Neuronal stem cell (in vitro differentiated cells): ENCODE results near the gene ADRA2B.

Experiments
- DNase-seq: peaks from one replicate; pipeline ENCODE4 v3.0.0-alpha.2; 2013; ENCODE audit warnings: low spot score
- H2AFZ ChIP-seq: one replicate; pipeline ENCODE4 v1.6.1; 2013; ENCODE audit warnings: mild to moderate bottlenecking, low read length, inconsistent platforms
- H2AK5ac ChIP-seq: 2 replicates; pipeline ENCODE4 v1.6.1; 2013; ENCODE audit warnings: low read depth, mild to moderate bottlenecking, inconsistent platforms, low read length, moderate library complexity, mixed read lengths
- H2BK120ac ChIP-seq: 2 replicates; pipeline ENCODE4 v1.6.1; 2013; ENCODE audit warnings: low read depth, mild to moderate bottlenecking, inconsistent platforms, low read length, moderate library complexity, mixed read lengths
- H2BK12ac ChIP-seq: one replicate; pipeline ENCODE4 v1.6.1; 2013; ENCODE audit warnings: low read length, inconsistent platforms
- H2BK15ac ChIP-seq: 2 replicates; pipeline ENCODE4 v1.6.1; 2013; ENCODE audit warnings: mild to moderate bottlenecking, low read length, inconsistent platforms, mixed read lengths
- H2BK5ac ChIP-seq: one replicate; pipeline ENCODE4 v1.6.1; 2013; ENCODE audit warnings: inconsistent platforms, mild to moderate bottlenecking, low read length, moderate library complexity
- H3K14ac ChIP-seq: one replicate; pipeline ENCODE4 v1.6.1; 2013; ENCODE audit warnings: low read length, inconsistent platforms
- H3K18ac ChIP-seq: 2 replicates; pipeline ENCODE4 v1.6.1; 2013; ENCODE audit warnings: low read length, inconsistent platforms
- H3K23ac ChIP-seq: 2 replicates; pipeline ENCODE4 v1.6.1; 2013; ENCODE audit warnings: low read depth, mild to moderate bottlenecking, mixed read lengths, low read length, inconsistent platforms; ENCODE audit not compliant: poor library complexity
- H3K27ac ChIP-seq: replicated peaks from 3 replicates; pipeline ENCODE4 v1.5.1; 2013; ENCODE audit warnings: low read length, inconsistent platforms
- H3K27me3 ChIP-seq, 3 experiments: 2 replicates each; pipeline ENCODE4 v1.6.1; 2013; ENCODE audit warnings: low read length in 3 of 3, mild to moderate bottlenecking in 2 of 3, inconsistent platforms in 1 of 3, low read depth in 1 of 3, mixed read lengths in 1 of 3, moderate library complexity in 1 of 3; ENCODE audit not compliant: control insufficient read depth in 3 of 3, insufficient read depth in 3 of 3
- H3K36me3 ChIP-seq, 2 donors: replicated peaks in 1 of 2; 2 replicates each; pipeline ENCODE4 v1.6.1; 2013; ENCODE audit warnings: low read length in 2 of 2; ENCODE audit not compliant: control insufficient read depth in 2 of 2, insufficient read depth in 2 of 2
- H3K4ac ChIP-seq: 2 replicates; pipeline ENCODE4 v1.6.1; 2013; ENCODE audit warnings: inconsistent platforms, mild to moderate bottlenecking, low read length, moderate library complexity
- H3K4me1 ChIP-seq, 2 donors: 1 replicate in 1 of 2; 2 replicates in 1 of 2; pipeline ENCODE4 v1.6.1; 2013; ENCODE audit warnings: low read length in 2 of 2, low read depth in 1 of 2; ENCODE audit not compliant: control insufficient read depth in 2 of 2, insufficient read depth in 1 of 2
- H3K4me2 ChIP-seq: one replicate; pipeline ENCODE4 v1.6.1; 2013; ENCODE audit warnings: mild to moderate bottlenecking, low read length, inconsistent platforms; ENCODE audit not compliant: insufficient read depth, poor library complexity, severe bottlenecking
- H3K4me3 ChIP-seq, 2 donors: 2 replicates each; pipeline ENCODE4 v1.5.1; 2013; ENCODE audit warnings: low read length in 2 of 2, mild to moderate bottlenecking in 2 of 2, inconsistent platforms in 1 of 2, moderate library complexity in 1 of 2
- H3K79me1 ChIP-seq: one replicate; pipeline ENCODE4 v1.6.1; 2013; ENCODE audit warnings: low read depth, mild to moderate bottlenecking, inconsistent platforms, low read length, moderate library complexity
- H3K9ac ChIP-seq: one replicate; pipeline ENCODE4 v1.6.1; 2013; ENCODE audit warnings: mild to moderate bottlenecking, low read depth, low read length, inconsistent platforms; ENCODE audit not compliant: poor library complexity
- H3K9me3 ChIP-seq, 2 donors: replicated peaks in 1 of 2; 2 replicates each; pipeline versions ENCODE3 to v1.6.1; 2013; ENCODE audit warnings: low read length in 2 of 2, mild to moderate bottlenecking in 2 of 2, inconsistent platforms in 1 of 2, low read depth in 1 of 2, mixed read lengths in 1 of 2, moderate library complexity in 1 of 2; ENCODE audit not compliant: control insufficient read depth in 2 of 2, insufficient read depth in 1 of 2
- H4K8ac ChIP-seq: one replicate; pipeline ENCODE4 v1.6.1; 2013; ENCODE audit warnings: low read depth, mild to moderate bottlenecking, inconsistent platforms, low read length, moderate library complexity
- H4K91ac ChIP-seq: one replicate; pipeline ENCODE4 v1.6.1; 2013; ENCODE audit warnings: low read length, low read depth, mild to moderate bottlenecking, inconsistent platforms; ENCODE audit not compliant: poor library complexity
- WGBS, 2 donors: extraction: QIAGEN DNeasy Blood & Tissue Kit; methylation state at CpG; one replicate each; pipeline ENCODE4 v1.1.7; 2013; ENCODE audit warnings: missing lambda C conversion rate in 2 of 2, mixed read lengths in 1 of 2; ENCODE audit not compliant: insufficient read length in 2 of 2, insufficient replicate concordance in 1 of 2; ENCODE audit errors: extremely low coverage in 2 of 2; 5-methylcytosine and 5-hydroxymethylcytosine counted together

Gene ADRA2B

DNA sequence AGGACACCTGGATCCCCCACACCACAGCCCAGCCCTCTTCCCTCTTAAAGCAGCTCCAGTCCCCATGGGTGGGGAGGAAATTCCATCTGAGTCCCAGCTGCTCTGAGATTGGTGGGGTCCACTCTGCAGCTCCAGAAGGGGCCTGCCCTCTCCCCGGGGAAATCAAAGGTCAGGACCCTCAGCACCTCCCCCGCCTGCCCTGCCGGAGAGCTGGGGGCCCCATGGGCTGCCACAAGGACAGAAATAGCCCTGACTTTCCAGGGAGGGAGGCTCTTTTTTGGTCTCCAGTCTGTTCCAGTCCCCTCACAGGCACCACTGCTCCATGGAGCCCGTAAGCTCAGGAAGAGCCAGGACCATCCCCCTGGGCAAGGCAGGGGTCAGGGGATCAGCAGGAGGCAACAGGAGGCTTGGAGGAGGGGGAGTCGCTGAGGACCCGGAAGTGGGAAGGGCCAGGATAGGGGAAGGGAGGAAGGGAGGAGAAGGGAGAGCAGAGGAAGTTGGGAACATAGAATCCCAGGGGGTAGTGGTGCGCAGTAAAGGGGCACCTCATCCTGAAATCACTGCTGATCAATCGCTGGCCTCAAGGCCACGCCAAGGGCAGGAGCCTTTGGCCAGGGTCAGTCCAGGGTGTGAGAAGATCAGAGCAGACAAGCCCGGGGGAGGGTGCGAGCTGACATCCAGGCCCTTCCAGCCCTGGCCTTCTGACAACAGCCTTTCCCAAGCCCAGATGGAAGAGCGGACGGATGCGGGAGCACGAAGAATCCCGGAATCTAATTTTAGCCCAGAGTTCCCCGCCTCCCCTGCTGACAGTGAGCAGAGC lies 7.6 kb downstream of the ADRA2B start:
- H3K4ac ChIP-seq: peak overlapping the region; percentile 2
- no peak overlapping the region for H3K9ac ChIP-seq
- H2BK12ac ChIP-seq: peak overlapping the region; percentile 11
- H3K27me3 ChIP-seq: peaks cover 0 to 9% (median 0%) of the 10 kb centered on the region in 3 experiments
- peak overlapping the region; percentile 47 for H4K91ac ChIP-seq
- H4K8ac ChIP-seq: peak overlapping the region; percentile 86
- peak overlapping the region; percentile 72 for H2AK5ac ChIP-seq
- peak overlapping the region; percentile 56 for H3K14ac ChIP-seq
- H3K4me3 ChIP-seq: no peak overlapping the region
- no peaks in the 10 kb centered on the region for H3K36me3 ChIP-seq
- peak overlapping the region; percentile 40 for H3K23ac ChIP-seq
- H3K79me1 ChIP-seq: no peaks in the 10 kb centered on the region
- DNase-seq: peak; percentile 26
- peak overlapping the region; percentile 96 for H2AFZ ChIP-seq
- peak overlapping the region; percentile 8 for H2BK15ac ChIP-seq
- H3K27ac ChIP-seq: peak overlapping the region; percentile 42
- WGBS, 2 donors: no CpG with 5 or more reads among the region's 17 CpGs
- peak overlapping the region; percentile 19 for H3K4me2 ChIP-seq
- peak overlapping the region; percentile 76 for H2BK5ac ChIP-seq
- H3K18ac ChIP-seq: peak overlapping the region; percentile 91
- H3K4me1 ChIP-seq: peaks cover 12 to 20% of the 10 kb centered on the region in 2 donors
- peaks cover 9 to 12% of the 10 kb centered on the region in 2 donors for H3K9me3 ChIP-seq
- H2BK120ac ChIP-seq: peak overlapping the region; percentile 73

DNA sequence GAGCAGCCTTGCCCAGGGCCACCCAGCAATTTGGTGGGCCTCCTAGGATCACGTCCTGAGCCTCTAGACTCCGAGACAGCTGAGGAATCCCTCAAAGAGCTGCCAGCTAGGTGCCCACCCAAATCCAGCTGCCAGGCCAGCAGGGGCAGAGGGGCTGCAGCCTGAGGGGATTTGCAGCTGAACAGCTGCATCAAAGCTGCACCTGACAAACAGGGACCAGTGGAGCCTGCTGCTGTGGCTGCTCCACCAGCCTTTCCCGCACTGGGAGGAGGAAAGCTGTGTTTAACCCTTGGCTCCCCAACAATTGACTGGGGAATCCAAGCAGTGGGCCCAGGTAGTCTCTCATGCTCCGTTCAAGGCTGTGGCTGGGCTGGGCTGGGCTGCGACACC lies 8.2 kb downstream of the ADRA2B start:
- Histone ChIP-seq H3K27me3 (peaks cover 0 to 3% (median 0%) of the 10 kb centered on the region in 3 experiments), H3K9ac (no peak overlapping the region), H3K9me3 (peaks cover 9 to 12% of the 10 kb centered on the region in 2 donors), H2BK120ac (peak overlapping the region; percentile 73), H2BK12ac (no peak overlapping the region), H3K4ac (no peak overlapping the region), H4K8ac (no peak overlapping the region), H3K18ac (peak overlapping the region; percentile 91), H2BK15ac (peak overlapping the region; percentile 98), H2AK5ac (peak overlapping the region; percentile 98), H3K4me1 (peaks cover 12 to 21% of the 10 kb centered on the region in 2 donors), H4K91ac (no peak overlapping the region), H3K23ac (no peak overlapping the region), H3K14ac (peak overlapping the region; percentile 56), H3K4me3 (no peak overlapping the region), H3K79me1 (no peaks in the 10 kb centered on the region), H3K4me2 (no peak overlapping the region), H3K36me3 (no peaks in the 10 kb centered on the region), H3K27ac (peak overlapping the region; percentile 42), H2BK5ac (peak overlapping the region; percentile 76), H2AFZ (peak overlapping the region; percentile 96)
- no peak for DNase-seq
- no CpG with 5 or more reads among the region's 5 CpGs for WGBS, 2 donors

DNA sequence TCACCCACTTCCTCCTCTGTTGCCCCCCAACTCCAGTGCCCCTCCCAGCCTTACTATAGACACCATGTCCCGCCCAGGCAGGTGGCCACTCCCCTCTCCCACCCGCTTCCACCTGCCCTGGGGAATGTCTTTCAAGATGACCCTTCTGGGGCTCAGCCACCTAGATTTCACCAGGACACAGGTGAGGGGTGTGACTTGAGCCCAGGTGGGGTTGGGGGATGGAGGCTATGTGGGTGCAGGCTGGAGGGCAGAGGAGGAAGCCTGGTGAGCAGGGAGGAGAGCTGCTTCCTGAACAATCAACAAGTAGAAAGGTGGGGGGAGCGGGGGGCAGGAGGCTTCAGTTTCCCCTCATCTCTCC lies 8.7 kb downstream of the ADRA2B start:
- H4K8ac ChIP-seq: no peak overlapping the region
- peak overlapping the region; percentile 31 for H3K18ac ChIP-seq
- H3K79me1 ChIP-seq: no peaks in the 10 kb centered on the region
- peak overlapping the region; percentile 78 for H2BK12ac ChIP-seq
- H3K9ac ChIP-seq: no peak overlapping the region
- H2AFZ ChIP-seq: no peak overlapping the region
- H3K23ac ChIP-seq: no peak overlapping the region
- H2AK5ac ChIP-seq: peak overlapping the region; percentile 98
- H3K9me3 ChIP-seq: peaks cover 9 to 12% of the 10 kb centered on the region in 2 donors
- no peak overlapping the region for H4K91ac ChIP-seq
- H3K4me1 ChIP-seq: peaks cover 12 to 23% of the 10 kb centered on the region in 2 donors
- no peak overlapping the region for H3K14ac ChIP-seq
- no peak overlapping the region for H3K4me2 ChIP-seq
- H2BK120ac ChIP-seq: peak overlapping the region; percentile 72
- no peak overlapping the region for H3K27ac ChIP-seq
- peak overlapping the region; percentile 98 for H2BK15ac ChIP-seq
- no peak overlapping the region for H3K4me3 ChIP-seq
- H3K36me3 ChIP-seq: no peaks in the 10 kb centered on the region
- H3K27me3 ChIP-seq: no peaks in the 10 kb centered on the region
- H2BK5ac ChIP-seq: peak overlapping the region; percentile 54
- DNase-seq: no peak
- H3K4ac ChIP-seq: peak overlapping the region; percentile 32
- WGBS, 2 donors: no CpG with 5 or more reads among the region's 3 CpGs

- H3K27ac ChIP-seq: no peak overlapping the region
- no peak for DNase-seq
- no peaks in the 10 kb centered on the region for H3K27me3 ChIP-seq
- H3K9ac ChIP-seq: no peak overlapping the region
- H4K91ac ChIP-seq: no peak overlapping the region
- peak overlapping the region; percentile 54 for H2BK5ac ChIP-seq
- H2BK12ac ChIP-seq: peak overlapping the region; percentile 33
- H3K4me3 ChIP-seq: peak overlapping the region in 1 of 2 donors; percentile 48
- no peak overlapping the region for H3K14ac ChIP-seq
- no CpG with 5 or more reads among the region's 9 CpGs for WGBS, 2 donors
- H3K4me2 ChIP-seq: no peak overlapping the region
- H3K4me1 ChIP-seq: peaks cover 12 to 23% of the 10 kb centered on the region in 2 donors
- H3K79me1 ChIP-seq: no peaks in the 10 kb centered on the region
- H3K36me3 ChIP-seq: no peaks in the 10 kb centered on the region
- H2BK15ac ChIP-seq: peak overlapping the region; percentile 98
- H2BK120ac ChIP-seq: peak overlapping the region; percentile 72
- no peak overlapping the region for H2AFZ ChIP-seq
- peaks cover 9 to 12% of the 10 kb centered on the region in 2 donors for H3K9me3 ChIP-seq
- H4K8ac ChIP-seq: no peak overlapping the region
- no peak overlapping the region for H3K23ac ChIP-seq
- H2AK5ac ChIP-seq: peak overlapping the region; percentile 98
- H3K4ac ChIP-seq: no peak overlapping the region
- peak overlapping the region; percentile 31 for H3K18ac ChIP-seq
Measured at GRCh38 chr2:96106991-96107707, 9.2 kb downstream of the ADRA2B start.
